Measurements from ENCODE around the gene TMEM54.

Gene TMEM54

DNA sequence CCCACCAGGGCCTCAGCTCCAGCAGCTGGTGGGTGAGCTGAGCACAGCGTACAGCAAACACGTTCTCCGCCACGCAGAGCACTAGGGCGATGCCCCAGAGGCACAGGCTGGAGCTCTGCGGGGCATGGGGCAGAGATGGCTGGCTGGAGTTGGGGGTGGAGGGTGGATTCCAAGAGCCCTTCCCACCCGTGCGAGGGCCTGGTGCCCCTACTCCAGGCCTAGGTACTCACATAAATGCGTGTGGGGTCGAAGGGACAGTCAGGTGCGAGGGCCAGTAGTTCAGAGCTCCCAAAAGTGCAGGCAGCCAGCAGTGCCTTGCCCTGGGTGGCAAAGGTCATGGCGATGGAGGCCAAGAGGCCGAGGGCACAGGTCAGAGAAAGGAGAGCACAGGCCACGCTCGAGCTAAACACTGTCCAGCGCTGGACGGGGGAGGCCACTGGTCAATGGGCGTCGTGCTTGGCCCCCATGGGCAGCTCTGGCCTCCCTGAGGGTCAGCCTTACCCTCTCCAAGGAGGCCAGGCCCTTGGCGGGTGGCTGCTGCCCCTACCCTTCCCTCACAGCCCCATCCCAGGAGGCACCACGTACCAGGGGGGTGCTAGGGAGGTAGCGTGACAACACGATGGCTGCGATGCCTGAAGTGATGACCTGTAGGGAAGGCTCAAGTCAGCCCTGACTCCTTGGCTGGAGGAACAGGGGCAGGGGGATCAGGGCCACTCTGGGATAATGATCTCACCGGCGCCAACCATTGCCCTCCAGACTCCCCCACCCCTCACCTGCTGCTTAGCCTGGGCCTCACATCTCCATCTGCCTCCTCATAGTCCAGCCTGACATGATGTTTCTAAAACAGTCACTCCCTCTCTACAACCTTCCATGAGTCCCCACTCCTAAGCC lies 5.6 kb downstream of the TMEM54 start:
- no peak for DNase-seq
- no peak for TF ChIP-seq POLR2A (IDR thresholded peaks at IDR 0.05; ENCODE audit: low read length)
- TF ChIP-seq GATA1 (IDR thresholded peaks at IDR 0.05; ENCODE audit: low read depth, low read length), result no peak

DNA sequence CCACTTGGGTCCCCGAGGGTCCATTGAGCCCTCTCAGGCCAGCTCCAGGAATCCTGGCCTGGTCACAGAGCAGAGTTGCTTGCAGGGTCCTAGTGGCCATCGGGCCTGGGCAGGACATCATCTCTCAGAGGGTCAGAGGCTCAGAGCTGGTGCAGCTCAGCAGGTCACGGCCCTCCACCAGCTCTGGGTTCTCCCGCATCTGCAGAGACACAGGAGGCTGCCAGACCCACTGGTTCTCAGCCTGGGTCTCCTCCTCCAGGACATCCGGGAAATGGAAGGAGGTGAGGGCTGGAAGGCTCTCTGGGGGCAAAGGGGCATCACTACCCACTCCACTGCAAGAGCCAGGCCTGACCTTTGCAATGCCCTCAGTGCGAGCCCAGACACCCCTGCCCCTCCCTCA lies 6.5 kb downstream of the TMEM54 start:
- TF ChIP-seq GATA1 (IDR thresholded peaks at IDR 0.05; ENCODE audit: low read depth, low read length), result no peak
- TF ChIP-seq POLR2A (IDR thresholded peaks at IDR 0.05; ENCODE audit: low read length), result no peak
- no peak for DNase-seq

DNA sequence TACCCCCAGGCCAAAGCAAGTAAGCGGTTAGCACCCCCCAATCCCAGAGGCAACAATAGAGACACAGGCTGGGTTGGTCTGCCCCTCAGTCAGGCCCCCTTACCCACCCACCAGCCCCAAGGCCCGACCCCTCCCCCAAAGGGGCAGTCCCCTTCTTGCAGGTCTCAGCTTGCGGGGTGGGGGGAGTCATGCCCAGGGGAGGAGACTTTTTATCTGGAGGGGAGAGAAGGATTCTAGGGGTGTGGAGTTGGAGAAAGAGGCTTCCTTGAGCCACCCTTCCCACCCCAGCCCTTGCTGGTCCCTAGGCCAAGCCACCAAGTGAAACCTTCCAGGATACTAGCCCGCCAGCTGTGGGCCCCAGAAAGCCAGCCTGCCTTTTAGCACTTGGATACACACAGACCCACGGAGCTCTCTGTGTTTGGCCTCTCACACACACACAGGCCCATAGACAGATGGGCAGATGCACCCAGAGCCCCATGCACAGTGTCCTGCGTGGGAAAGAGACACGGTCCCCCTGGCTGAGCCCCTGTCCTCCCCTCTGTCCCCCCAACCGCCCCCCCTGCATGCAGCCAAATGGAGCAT lies 7.1 kb downstream of the TMEM54 start:
- DNase-seq, result no peak
- TF ChIP-seq POLR2A (IDR thresholded peaks at IDR 0.05; ENCODE audit: low read length) (no peak), GATA1 (IDR thresholded peaks at IDR 0.05; ENCODE audit: low read depth, low read length) (no peak)

DNA sequence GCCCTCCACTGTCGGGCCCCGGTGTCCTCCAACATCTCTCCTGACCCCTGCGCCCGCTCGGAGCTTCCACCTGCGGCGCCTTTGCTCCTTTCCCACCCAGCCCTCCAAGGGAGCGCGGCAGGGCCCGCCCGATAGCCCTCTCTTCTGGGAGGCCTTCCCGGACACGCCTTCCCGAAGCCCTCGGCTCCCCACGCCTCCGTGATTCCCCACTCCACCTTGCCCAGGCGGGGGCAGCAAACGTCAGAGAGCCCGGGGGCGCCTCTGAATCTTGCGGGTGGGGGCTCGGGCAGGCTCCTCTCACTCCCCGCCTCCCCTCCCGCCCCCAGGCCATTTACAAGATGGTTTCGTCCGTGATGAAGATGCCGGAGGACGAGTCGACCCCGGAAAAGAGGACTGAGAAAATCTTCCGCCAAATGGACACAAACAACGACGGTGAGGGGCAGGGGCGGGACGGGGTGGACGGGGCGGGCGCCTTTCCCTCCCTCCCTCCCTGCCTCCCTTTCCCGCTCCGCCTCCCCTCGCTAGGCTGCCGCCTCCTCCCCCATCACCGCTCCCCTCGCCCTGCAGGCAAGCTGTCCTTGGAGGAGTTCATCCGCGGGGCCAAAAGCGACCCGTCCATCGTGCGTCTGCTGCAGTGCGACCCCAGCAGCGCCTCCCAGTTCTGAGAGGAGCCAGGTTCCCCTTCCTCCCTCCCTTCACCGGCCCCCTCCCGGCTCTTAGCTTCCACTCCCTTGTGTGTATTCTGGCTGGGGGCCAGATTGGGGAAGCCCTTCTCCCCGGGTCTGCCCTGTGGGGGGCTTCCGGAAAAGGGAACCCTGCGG lies 7.8 kb downstream of the TMEM54 start:
- TF ChIP-seq GATA1 (IDR thresholded peaks at IDR 0.05; ENCODE audit: low read depth, low read length) (no peak), POLR2A (IDR thresholded peaks at IDR 0.05; ENCODE audit: low read length) (no peak)
- peak in 1 of 2 experiments; percentile 17 for DNase-seq

DNA sequence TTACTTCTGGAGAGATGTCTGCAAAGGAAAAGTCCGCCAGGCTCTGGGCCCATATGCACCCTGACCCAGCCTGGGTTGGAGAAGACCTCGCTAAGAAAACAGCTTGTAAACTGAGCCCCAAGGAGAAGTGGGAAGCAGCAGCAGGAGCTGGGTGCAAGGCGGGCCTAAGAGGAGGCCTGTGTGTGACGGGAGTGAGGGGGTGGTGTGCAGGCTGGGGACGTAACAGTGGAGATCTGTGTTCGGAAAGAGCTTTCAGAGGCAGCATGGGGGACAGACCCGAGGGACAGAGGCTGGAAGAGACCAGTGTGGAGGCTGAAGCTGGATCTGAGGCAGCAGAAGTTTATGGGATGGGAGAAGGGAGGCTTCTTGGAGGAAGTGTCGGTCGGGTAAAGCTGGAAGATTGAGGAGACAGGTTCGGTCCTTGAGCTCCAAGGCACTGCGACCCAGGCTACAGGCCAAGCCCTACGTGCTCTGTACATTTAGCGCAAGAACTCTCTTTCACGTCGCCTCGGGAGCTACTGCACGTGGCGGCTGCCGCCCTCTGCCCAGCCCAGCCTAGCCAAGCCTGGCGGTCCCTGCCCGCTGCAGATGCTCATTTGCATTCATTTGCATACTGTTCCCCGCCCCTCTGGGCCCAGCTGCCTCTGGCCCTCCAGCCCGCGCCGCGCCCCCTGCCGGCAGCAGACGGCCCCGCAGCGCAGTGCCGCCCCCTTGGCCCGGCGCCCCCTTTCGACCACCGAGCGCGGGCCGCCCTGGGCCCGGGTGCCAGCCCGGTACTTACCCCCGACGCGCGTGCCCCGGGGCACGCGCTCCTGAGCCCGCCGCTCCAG lies 8.6 kb downstream of the TMEM54 start:
- TF ChIP-seq POLR2A (IDR thresholded peaks at IDR 0.05; ENCODE audit: low read length), result no peak
- no peak for TF ChIP-seq GATA1 (IDR thresholded peaks at IDR 0.05; ENCODE audit: low read depth, low read length)
- DNase-seq, result peak; percentile 54 to 61

DNA sequence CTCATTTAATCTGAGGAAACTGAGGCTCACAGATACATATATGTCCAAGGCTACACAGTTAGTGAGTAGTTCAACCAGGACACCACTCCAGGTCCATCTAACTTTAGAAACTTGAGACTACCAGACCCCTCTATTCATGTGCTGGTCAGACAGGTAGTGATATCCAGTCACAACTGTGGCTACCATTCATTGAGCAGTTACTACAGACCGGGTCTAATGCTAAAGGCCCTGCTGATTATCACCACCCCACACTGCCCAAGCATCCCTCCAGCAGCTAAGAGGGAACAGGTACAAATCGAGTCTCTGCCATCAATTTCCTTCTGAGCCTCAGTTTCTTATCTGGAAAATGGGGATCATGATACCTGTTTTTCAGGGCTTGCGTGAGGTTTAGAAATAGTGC lies 9.6 kb downstream of the TMEM54 start:
- no peak for TF ChIP-seq GATA1 (IDR thresholded peaks at IDR 0.05; ENCODE audit: low read depth, low read length)
- TF ChIP-seq POLR2A (IDR thresholded peaks at IDR 0.05; ENCODE audit: low read length), result no peak
- DNase-seq, result no peak

DNA sequence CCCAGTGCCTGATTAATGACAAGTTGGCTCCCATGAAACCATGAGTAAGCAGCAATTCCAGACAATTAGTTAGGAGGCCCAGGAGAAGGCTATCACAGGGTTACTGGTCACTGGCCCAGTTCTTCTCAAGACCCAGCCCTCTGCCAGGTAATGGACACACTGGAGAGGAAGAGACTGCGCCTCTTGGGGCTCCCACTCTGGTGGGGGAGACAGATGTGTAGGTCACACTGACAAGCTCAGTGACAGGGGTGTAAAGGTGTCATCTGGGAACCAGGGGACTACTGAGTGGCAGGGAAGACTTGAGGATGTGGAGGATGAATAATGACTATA lies 10.0 kb downstream of the TMEM54 start:
- no peak for DNase-seq
- TF ChIP-seq POLR2A (IDR thresholded peaks at IDR 0.05; ENCODE audit: low read length), result no peak
- TF ChIP-seq GATA1 (IDR thresholded peaks at IDR 0.05; ENCODE audit: low read depth, low read length), result no peak

DNA sequence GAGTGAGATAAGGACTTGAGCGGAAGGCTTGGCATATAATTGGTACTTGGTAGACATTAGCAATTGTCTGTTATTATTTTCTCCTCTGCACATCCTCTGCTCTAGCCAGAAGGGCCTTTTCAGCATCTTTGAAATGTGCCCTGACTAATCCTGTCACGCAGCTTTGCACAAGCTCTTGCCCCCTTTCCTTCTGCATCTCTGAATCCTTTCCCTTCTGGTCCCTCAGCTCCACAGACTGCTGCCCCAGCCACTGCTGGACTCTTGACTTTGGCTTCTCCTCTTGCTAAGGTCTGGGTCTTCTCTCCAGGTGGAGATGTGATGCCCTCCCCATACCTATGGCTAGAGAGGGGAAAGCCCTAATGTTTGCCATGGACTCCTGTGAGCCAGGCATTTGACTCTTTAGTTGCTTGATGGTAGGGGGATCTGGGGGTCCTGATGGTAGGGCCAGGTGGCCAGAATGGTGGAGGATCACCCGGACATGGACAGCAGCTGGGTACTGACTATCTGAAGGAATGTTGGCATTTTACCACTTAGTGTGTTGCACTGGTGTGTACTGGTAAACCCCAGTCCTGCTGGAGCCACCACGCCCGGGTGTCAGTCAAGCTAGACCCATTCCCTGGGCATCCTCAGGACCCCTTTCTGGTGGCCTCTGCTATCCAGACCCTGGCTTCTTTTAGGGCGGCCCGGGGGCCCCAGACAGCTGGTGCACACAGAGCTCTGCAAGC lies 10.5 kb downstream of the TMEM54 start:
- no peak for DNase-seq
- TF ChIP-seq GATA1 (IDR thresholded peaks at IDR 0.05; ENCODE audit: low read depth, low read length) (no peak), POLR2A (IDR thresholded peaks at IDR 0.05; ENCODE audit: low read length) (no peak)

DNA sequence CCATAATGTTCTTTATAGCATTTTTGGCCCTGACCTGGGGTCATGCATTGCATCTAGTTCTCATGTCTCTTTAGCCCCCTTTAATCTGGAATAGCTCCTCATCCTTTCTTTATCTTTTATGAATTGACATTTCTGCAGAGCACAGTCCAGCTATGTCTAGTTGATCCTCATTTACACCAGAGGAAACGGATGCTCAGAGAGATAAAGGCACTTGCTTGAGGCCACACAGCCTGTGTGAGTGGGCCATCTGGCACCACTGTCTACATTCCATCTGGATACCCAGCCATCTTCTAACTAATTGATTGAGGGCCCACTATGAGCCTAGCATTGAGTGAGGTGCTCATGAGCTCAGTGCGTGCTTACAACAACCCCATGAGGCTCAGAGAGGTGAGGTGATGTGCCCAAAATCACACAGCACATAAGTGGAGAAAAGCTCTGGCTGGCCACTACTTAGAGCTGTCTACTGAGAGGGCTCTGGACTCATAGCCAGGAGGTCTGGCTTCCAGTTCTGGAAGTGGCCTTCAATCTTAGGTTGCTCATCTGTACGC lies 11.4 kb downstream of the TMEM54 start:
- no peak for DNase-seq
- TF ChIP-seq GATA1 (IDR thresholded peaks at IDR 0.05; ENCODE audit: low read depth, low read length) (no peak), POLR2A (IDR thresholded peaks at IDR 0.05; ENCODE audit: low read length) (no peak)

DNA sequence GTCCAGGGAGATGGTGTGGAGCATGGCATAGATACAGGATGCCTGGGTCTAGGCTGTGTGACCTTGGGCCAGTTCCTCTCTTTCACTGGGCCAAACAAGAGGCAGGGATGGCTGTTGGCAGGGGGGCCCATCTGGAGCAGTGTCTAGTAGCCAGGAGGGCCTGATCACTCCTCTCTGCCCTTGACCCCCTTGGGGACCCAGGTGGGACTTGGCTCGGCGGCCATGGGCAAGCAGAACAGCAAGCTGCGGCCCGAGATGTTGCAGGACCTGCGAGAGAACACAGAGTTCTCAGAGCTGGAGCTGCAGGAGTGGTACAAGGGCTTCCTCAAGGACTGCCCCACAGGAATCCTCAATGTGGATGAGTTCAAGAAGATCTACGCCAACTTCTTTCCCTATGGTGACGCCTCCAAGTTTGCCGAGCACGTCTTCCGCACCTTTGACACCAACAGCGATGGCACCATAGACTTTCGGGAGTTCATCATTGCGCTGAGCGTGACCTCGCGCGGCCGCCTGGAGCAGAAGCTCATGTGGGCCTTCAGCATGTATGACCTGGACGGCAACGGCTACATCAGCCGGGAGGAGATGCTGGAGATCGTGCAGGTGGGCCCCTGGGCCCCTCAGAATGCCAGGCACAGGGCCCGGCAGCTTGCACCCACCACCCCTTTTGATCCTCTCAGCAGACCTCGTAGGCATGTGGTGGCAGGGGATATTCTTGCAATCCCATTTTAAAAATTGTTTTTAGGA lies 12.3 kb downstream of the TMEM54 start:
- TF ChIP-seq GATA1 (IDR thresholded peaks at IDR 0.05; ENCODE audit: low read depth, low read length), result no peak
- TF ChIP-seq POLR2A (IDR thresholded peaks at IDR 0.05; ENCODE audit: low read length), result no peak
- DNase-seq, result no peak

DNA sequence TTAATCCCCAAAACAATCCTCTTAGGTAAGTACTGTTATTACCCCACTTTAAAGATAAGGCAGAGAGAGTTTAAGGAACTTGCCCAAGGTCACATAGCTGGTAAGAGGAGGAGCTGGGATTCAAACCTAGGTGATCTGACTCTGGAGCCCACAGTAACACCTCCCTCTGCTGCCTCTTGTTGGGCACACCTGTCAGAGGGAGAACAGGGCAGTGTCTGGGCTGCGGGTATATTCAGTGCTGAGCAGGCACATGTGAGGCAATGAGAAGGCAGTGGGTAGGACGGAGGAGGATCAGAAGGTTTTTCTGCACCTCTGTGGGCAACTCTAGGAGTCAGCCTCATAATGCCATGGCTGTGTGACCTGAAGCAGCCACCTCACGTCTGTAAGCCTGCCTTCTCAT lies 13.1 kb downstream of the TMEM54 start:
- no peak for DNase-seq
- TF ChIP-seq POLR2A (IDR thresholded peaks at IDR 0.05; ENCODE audit: low read length), result no peak

DNA sequence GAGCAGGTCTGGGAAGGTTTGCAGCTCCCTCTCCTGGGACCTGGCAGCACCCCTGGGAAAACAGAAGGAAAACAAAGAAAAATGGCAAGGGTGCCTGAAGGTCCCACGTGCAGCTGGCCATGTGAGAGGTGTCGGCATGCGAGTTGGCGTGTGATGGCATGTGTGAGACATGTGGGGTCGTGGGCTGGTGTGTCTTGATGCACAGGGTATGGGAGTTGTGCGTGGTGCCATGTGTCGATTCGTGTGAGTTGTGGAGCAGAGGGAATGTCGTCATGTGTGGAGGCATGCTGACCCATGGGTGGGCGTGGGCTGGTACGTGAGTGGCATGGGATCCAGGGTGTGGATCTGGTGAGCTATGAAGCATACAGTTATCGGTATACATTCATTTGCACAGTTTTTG lies 13.6 kb downstream of the TMEM54 start:
- DNase-seq, result no peak
- TF ChIP-seq POLR2A (IDR thresholded peaks at IDR 0.05; ENCODE audit: low read length), result no peak
- no peak for TF ChIP-seq GATA1 (IDR thresholded peaks at IDR 0.05; ENCODE audit: low read depth, low read length)

Measured in erythroblast (primary cell).